Effector memory CD4-positive, alpha-beta T cell (primary cell): Measurements from ENCODE around the gene TSPYL1.
"Not testable (repeated sequence)": the region's sequence is repeated elsewhere in the genome, so short reads cannot be mapped to it uniquely, and the experiment has no call there.

ENCODE experiments used
- DNase-seq, 3 donors: peaks; one replicate each; pipeline ENCODE4 v3.0.0-alpha.2; 2020
- H3K27ac ChIP-seq: 2 replicates; pipeline ENCODE4 v1.7.0; 2013; ENCODE audit warnings: mild to moderate bottlenecking, low read length, moderate library complexity; ENCODE audit not compliant: insufficient read depth, poor library complexity, severe bottlenecking
- H3K27me3 ChIP-seq: replicated peaks from 2 replicates; pipeline ENCODE4 v1.7.0; 2013; ENCODE audit warnings: mild to moderate bottlenecking, low read length; ENCODE audit not compliant: insufficient read depth, control insufficient read depth, poor library complexity, severe bottlenecking
- H3K36me3 ChIP-seq: 2 replicates; pipeline ENCODE4 v1.7.0; 2013; ENCODE audit warnings: mild to moderate bottlenecking, low read length, moderate library complexity; ENCODE audit not compliant: control insufficient read depth, insufficient read depth
- H3K4me1 ChIP-seq: 2 replicates; pipeline ENCODE4 v1.7.0; 2013; ENCODE audit warnings: low read length, mild to moderate bottlenecking; ENCODE audit not compliant: control insufficient read depth, insufficient read depth, poor library complexity, severe bottlenecking
- H3K4me3 ChIP-seq: 2 replicates; pipeline ENCODE4 v1.7.0; 2013; ENCODE audit warnings: low read length, low read depth, mild to moderate bottlenecking; ENCODE audit not compliant: insufficient read depth, poor library complexity, severe bottlenecking
- H3K9me3 ChIP-seq: 2 replicates; pipeline ENCODE4 v1.7.0; 2013; ENCODE audit warnings: mild to moderate bottlenecking, low read length, moderate library complexity; ENCODE audit not compliant: control insufficient read depth

Gene TSPYL1

GRCh38 chr6:116300566-116300965, 20.8 kb upstream of the TSPYL1 start:
- no peaks in the 10 kb centered on the region for H3K27me3 ChIP-seq
- H3K36me3 ChIP-seq, result no peaks in the 10 kb centered on the region
- H3K9me3 ChIP-seq, result no peaks in the 10 kb centered on the region
- no peak overlapping the region for H3K4me3 ChIP-seq
- H3K4me1 ChIP-seq, result no peaks in the 10 kb centered on the region
- no peak overlapping the region for H3K27ac ChIP-seq
- no peak for DNase-seq

- H3K4me1 ChIP-seq, result no peaks in the 10 kb centered on the region
- H3K27ac ChIP-seq, result no peak overlapping the region
- H3K9me3 ChIP-seq, result no peaks in the 10 kb centered on the region
- no peaks in the 10 kb centered on the region for H3K36me3 ChIP-seq
- DNase-seq, result no peak
- no peaks in the 10 kb centered on the region for H3K27me3 ChIP-seq
- H3K4me3 ChIP-seq, result no peak overlapping the region
Observed at GRCh38 chr6:116298973-116299372, 19.2 kb upstream of the TSPYL1 start.

- Histone ChIP-seq H3K27ac (no peak overlapping the region), H3K9me3 (no peaks in the 10 kb centered on the region), H3K4me1 (no peaks in the 10 kb centered on the region), H3K27me3 (no peaks in the 10 kb centered on the region), H3K4me3 (no peak overlapping the region), H3K36me3 (no peaks in the 10 kb centered on the region)
- no peak for DNase-seq
Observed at GRCh38 chr6:116298273-116298672, 18.5 kb upstream of the TSPYL1 start.

GRCh38 chr6:116292553-116292952, 12.8 kb upstream of the TSPYL1 start:
- Histone ChIP-seq H3K4me3 (no peak overlapping the region), H3K27me3 (no peaks in the 10 kb centered on the region), H3K9me3 (no peaks in the 10 kb centered on the region), H3K27ac (no peak overlapping the region), H3K36me3 (no peaks in the 10 kb centered on the region), H3K4me1 (no peaks in the 10 kb centered on the region)
- no peak for DNase-seq

GRCh38 chr6:116291701-116292396, 12.1 kb upstream of the TSPYL1 start:
- Histone ChIP-seq H3K4me3 (no peak overlapping the region), H3K9me3 (no peaks in the 10 kb centered on the region), H3K27ac (no peak overlapping the region), H3K27me3 (no peaks in the 10 kb centered on the region), H3K36me3 (no peaks in the 10 kb centered on the region), H3K4me1 (no peaks in the 10 kb centered on the region)
- DNase-seq, result no peak

- H3K27ac ChIP-seq, result no peak overlapping the region
- no peaks in the 10 kb centered on the region for H3K27me3 ChIP-seq
- no peaks in the 10 kb centered on the region for H3K9me3 ChIP-seq
- no peak for DNase-seq
- H3K4me1 ChIP-seq, result no peaks in the 10 kb centered on the region
- no peak overlapping the region for H3K4me3 ChIP-seq
- H3K36me3 ChIP-seq, result no peaks in the 10 kb centered on the region
Observed at GRCh38 chr6:116290799-116291198, 11.1 kb upstream of the TSPYL1 start.

- H3K27me3 ChIP-seq, result no peaks in the 10 kb centered on the region
- H3K4me3 ChIP-seq, result no peak overlapping the region
- no peaks in the 10 kb centered on the region for H3K9me3 ChIP-seq
- H3K4me1 ChIP-seq, result no peaks in the 10 kb centered on the region
- DNase-seq, result no peak
- no peaks in the 10 kb centered on the region for H3K36me3 ChIP-seq
- no peak overlapping the region for H3K27ac ChIP-seq
Observed at GRCh38 chr6:116289876-116290275, 10.1 kb upstream of the TSPYL1 start.

- Histone ChIP-seq H3K27me3 (no peaks in the 10 kb centered on the region), H3K4me1 (no peaks in the 10 kb centered on the region), H3K36me3 (no peaks in the 10 kb centered on the region), H3K27ac (no peak overlapping the region), H3K4me3 (no peak overlapping the region), H3K9me3 (no peaks in the 10 kb centered on the region)
- DNase-seq, result no peak
Observed at GRCh38 chr6:116287689-116288282, 8.1 kb upstream of the TSPYL1 start.

- no peak for DNase-seq
- no peaks in the 10 kb centered on the region for H3K4me1 ChIP-seq
- H3K4me3 ChIP-seq, result no peak overlapping the region
- no peak overlapping the region for H3K27ac ChIP-seq
- no peaks in the 10 kb centered on the region for H3K9me3 ChIP-seq
- no peaks in the 10 kb centered on the region for H3K36me3 ChIP-seq
- H3K27me3 ChIP-seq, result no peaks in the 10 kb centered on the region
Observed at GRCh38 chr6:116286773-116287358, 7.1 kb upstream of the TSPYL1 start.

- H3K4me1 ChIP-seq, H3K36me3 ChIP-seq, H3K9me3 ChIP-seq, H3K4me3 ChIP-seq, H3K27me3 ChIP-seq, H3K27ac ChIP-seq, DNase-seq: not testable (repeated sequence)
Observed at GRCh38 chr6:116284984-116285383, 5.3 kb upstream of the TSPYL1 start.
